ENCODE measurements around the gene GPR15. TPM values are rescaled to one million over a fixed set of nuclear protein-coding genes. Genes with fewer than 3 reads are reported as not detected.
A peak's percentile ranks its signal among the peaks of the same experiment; 100 is the strongest.

GPR15 gene
- total RNA-seq, 3 donors from 2014 or later (not counting 1 experiment from before 2014, with no cell fraction given) = 0.97 to 32.8 (median 1.5) TPM

DNA sequence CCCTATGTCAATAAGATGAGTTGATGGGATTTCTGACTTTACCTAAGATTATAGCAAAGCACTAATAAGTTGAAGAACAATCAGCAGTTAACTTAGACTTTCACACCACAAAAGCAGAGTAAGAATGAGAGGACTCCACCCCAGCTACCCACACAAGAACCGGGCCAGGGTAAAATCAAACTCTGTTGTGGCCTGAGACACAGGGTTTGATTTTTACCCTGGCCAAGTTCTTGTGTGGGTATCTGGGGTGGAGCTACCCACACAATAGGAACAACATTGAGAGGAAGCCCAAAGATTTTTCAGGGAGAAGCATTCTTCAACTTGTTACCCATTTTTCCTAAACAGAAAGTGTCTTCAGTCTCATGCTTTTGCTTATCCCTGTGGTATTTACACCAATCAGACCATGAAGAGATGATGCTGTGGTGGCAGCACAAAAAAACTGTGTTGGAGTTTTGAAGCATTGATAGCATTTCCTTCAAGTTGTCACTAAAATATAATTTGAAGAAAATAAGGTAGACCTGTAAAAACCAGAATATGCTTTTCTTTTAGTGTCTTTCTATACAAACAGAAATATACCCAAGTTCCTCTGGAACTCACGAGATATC lies 36.0 kb downstream of the GPR15 start:
- TF ChIP-seq, protein P1, sequence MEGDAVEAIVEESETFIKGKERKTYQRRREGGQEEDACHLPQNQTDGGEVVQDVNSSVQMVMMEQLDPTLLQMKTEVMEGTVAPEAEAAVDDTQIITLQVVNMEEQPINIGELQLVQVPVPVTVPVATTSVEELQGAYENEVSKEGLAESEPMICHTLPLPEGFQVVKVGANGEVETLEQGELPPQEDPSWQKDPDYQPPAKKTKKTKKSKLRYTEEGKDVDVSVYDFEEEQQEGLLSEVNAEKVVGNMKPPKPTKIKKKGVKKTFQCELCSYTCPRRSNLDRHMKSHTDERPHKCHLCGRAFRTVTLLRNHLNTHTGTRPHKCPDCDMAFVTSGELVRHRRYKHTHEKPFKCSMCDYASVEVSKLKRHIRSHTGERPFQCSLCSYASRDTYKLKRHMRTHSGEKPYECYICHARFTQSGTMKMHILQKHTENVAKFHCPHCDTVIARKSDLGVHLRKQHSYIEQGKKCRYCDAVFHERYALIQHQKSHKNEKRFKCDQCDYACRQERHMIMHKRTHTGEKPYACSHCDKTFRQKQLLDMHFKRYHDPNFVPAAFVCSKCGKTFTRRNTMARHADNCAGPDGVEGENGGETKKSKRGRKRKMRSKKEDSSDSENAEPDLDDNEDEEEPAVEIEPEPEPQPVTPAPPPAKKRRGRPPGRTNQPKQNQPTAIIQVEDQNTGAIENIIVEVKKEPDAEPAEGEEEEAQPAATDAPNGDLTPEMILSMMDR (IDR thresholded peaks at IDR 0.05) = no peak
- no peaks in the 10 kb centered on the region for H3K36me3 Mint-ChIP-seq
- peaks cover 64 to 66% of the 10 kb centered on the region in 2 donors for H3K4me1 Mint-ChIP-seq
- WGBS (ENCODE audit: insufficient coverage) = 38% methylated on average over 1 of the region's 2 CpGs
- no peaks in the 10 kb centered on the region for H3K27me3 Mint-ChIP-seq (ENCODE audit: low read depth in 2 of 2)
- no peaks in the 10 kb centered on the region for H3K9me3 ChIP-seq (ENCODE audit: control insufficient read depth, insufficient read depth, low read length)
- no peaks in the 10 kb centered on the region for H3K27me3 ChIP-seq (ENCODE audit: control insufficient read depth, insufficient read depth, low read length)
- peak overlapping the region; percentile 89 for H3K27ac ChIP-seq (ENCODE audit: low read length)
- intact Hi-C loops (cut with micrococcal nuclease) = no loop called here
- H3K36me3 ChIP-seq (ENCODE audit: control insufficient read depth, insufficient read depth, low read length) = no peaks in the 10 kb centered on the region
- peaks cover 38% of the 10 kb centered on the region for H3K4me1 ChIP-seq (ENCODE audit: control insufficient read depth, insufficient read depth, low read length)
- ATAC-seq (peak in 2 of 3 donors; percentile 29 to 40), DNase-seq (peak; percentile 18 to 52)
- H3K4me3 Mint-ChIP-seq = peak overlapping the region; percentile 78
- H3K9me3 Mint-ChIP-seq = no peaks in the 10 kb centered on the region
- H3K4me3 ChIP-seq (ENCODE audit: low read length) = no peak overlapping the region
- peak overlapping the region; percentile 90 to 91 for H3K27ac Mint-ChIP-seq

DNA sequence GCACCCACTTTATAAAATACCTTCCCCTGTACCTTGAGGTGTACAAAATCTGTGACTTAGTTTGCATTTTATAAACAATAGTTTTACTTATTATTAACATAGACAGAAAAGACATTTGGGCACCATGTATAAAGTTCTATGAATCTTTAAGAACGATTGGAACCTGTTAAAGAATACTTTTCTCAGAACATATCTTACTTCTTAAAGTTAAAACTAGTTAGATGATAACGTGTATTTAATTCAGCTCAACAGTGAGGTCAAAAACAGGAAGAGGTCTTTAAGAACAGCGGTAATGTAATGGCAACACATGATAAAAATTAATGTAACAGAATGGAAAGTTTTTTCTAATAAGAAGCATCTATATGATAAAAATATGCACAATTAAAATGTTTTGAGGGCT lies 36.6 kb downstream of the GPR15 start:
- intact Hi-C loops (cut with micrococcal nuclease) = no loop called here
- Histone ChIP-seq H3K4me3 (ENCODE audit: low read length) (no peak overlapping the region), H3K27me3 (ENCODE audit: control insufficient read depth, insufficient read depth, low read length) (no peaks in the 10 kb centered on the region), H3K36me3 (ENCODE audit: control insufficient read depth, insufficient read depth, low read length) (no peaks in the 10 kb centered on the region), H3K27ac (ENCODE audit: low read length) (peak overlapping the region; percentile 89), H3K4me1 (ENCODE audit: control insufficient read depth, insufficient read depth, low read length) (peaks cover 31% of the 10 kb centered on the region), H3K9me3 (ENCODE audit: control insufficient read depth, insufficient read depth, low read length) (no peaks in the 10 kb centered on the region)
- DNase-seq (no peak), ATAC-seq (no peak)
- Mint-ChIP-seq H3K27me3 (ENCODE audit: low read depth in 2 of 2) (no peaks in the 10 kb centered on the region), H3K4me1 (peaks cover 61 to 63% of the 10 kb centered on the region in 2 donors), H3K27ac (peak overlapping the region; percentile 90 to 91), H3K9me3 (no peaks in the 10 kb centered on the region), H3K4me3 (peak overlapping the region; percentile 76), H3K36me3 (no peaks in the 10 kb centered on the region)
- TF ChIP-seq, protein P1 (IDR thresholded peaks at IDR 0.05) = no peak
- WGBS (ENCODE audit: insufficient coverage) = no CpG with 5 or more reads among the region's 3 CpGs

DNA sequence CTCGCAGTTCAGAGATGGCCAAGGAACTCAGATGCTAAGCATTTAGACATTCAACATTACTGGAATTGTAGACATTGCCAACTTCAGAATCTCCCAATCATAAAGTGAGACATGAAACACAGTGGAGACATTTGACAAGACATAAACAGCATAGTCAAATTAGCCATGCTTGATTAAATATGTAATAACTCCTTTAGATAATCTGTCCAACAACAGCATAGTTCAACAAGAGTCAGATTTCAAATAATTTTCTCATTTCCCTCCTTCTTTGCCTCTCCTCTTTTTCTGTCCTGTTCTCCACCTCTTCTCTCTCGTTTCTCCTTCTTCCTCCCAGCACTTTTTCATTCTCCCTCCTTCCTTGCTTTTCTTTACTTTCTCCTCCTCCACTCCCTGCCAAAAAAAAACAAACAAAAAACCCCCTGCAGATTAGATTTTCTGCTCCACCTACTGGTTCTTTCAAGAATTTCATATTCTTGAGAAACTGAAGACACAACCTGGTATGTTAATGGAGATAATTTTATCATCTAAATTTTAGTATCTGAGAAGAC lies 41.5 kb downstream of the GPR15 start:
- DNase-seq (peak in 1 of 2 donors; percentile 66), ATAC-seq (peak in 2 of 3 donors; percentile 52 to 53)
- no peak overlapping the region for H3K4me3 ChIP-seq (ENCODE audit: low read length)
- no peaks in the 10 kb centered on the region for H3K9me3 Mint-ChIP-seq
- WGBS (ENCODE audit: insufficient coverage) = 42% methylated on average over 2 of the region's 2 CpGs
- H3K9me3 ChIP-seq (ENCODE audit: control insufficient read depth, insufficient read depth, low read length) = no peaks in the 10 kb centered on the region
- peaks cover 4% of the 10 kb centered on the region for H3K36me3 ChIP-seq (ENCODE audit: control insufficient read depth, insufficient read depth, low read length)
- intact Hi-C loops (cut with micrococcal nuclease) = loop anchor here (1.0 to 2.0 kb wide), 3 partner anchors 50 to 534 kb away; partner anchors contain the start of gene CLDND1
- H3K4me3 Mint-ChIP-seq = no peak overlapping the region
- TF ChIP-seq, protein P1 (IDR thresholded peaks at IDR 0.05) = peak; percentile 73
- no peaks in the 10 kb centered on the region for H3K27me3 Mint-ChIP-seq (ENCODE audit: low read depth in 2 of 2)
- no peaks in the 10 kb centered on the region for H3K4me1 ChIP-seq (ENCODE audit: control insufficient read depth, insufficient read depth, low read length)
- peak overlapping the region; percentile 28 to 31 for H3K27ac Mint-ChIP-seq
- H3K27me3 ChIP-seq (ENCODE audit: control insufficient read depth, insufficient read depth, low read length) = no peaks in the 10 kb centered on the region
- peaks cover 18 to 19% of the 10 kb centered on the region in 2 donors for H3K4me1 Mint-ChIP-seq
- no peaks in the 10 kb centered on the region for H3K36me3 Mint-ChIP-seq
- no peak overlapping the region for H3K27ac ChIP-seq (ENCODE audit: low read length)
